Esophagus mucosa (tissue), 1 donor: Measurements from ENCODE around the gene PYGM. TPM values are rescaled to one million over a fixed set of nuclear protein-coding genes. Genes with fewer than 3 reads are reported as not detected.

ENCODE experiments used
- ATAC-seq: fragments of 200-7000 bp; cut with Tn5 transposase; one replicate; pipeline ENCODE4 v1.9.1; 2020
- total RNA-seq: library from RNA; stranded (reverse); gene quantifications from one replicate; pipeline ENCODE4 v1.2.4, GENCODE V29; 2023
- donor health status: DM: yes; HTN: yes; CAD: no.

The PYGM gene
- total RNA-seq: 0.44 TPM

DNA sequence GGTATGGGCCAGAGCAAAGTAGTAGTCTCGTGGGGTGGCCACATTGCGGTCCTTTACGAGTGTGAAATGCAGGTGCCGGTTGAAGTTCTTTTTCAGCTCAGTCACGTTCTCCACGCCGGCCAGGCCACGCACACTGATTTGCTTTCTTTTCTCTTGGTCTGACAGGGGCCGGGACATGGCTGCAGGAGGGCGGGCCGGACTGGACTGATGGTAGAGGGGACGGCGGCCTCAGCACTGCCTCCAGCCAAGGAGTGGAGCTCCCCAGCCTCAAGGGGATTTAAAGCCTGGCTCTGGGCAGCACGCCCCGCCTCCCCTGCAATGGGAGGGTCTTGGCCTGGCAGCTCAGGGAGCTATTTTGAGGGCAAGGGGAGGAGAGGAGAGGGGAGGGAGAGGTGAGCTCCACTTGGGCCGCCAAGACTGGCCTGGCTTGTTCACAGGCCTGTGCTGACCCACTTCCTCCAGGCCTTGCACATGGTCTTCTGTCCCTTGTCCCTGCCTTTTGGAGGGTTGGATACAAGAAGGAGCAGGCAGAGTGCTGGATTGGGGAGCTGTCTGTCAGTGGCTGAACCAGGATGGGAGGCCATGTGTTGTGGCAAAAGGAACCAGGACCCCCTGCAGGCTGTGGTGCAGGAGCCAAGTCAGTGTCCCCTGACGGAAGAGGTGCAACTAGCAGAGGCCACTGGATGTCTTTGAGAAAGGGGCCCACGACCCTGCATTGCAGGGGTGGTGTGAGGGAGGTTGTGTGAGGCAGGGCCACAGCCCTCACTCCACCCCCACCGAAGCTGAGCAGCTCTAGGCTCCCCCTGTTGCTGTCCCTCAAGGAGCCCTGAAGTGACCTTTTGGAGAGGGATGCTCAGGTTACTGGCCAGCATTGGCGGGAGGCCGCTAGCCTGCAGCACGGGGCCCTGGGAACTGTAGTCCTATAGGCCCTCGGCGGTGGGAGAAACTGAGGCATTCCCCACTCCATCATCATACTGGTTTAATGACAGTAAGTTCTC, at the start of gene PYGM:
TSS of gene PYGM (minus strand) at position 253 of the 998 bp plus-strand sequence. CDS start at position 177, 76 bp downstream.
- peak; percentile 5 for ATAC-seq

DNA sequence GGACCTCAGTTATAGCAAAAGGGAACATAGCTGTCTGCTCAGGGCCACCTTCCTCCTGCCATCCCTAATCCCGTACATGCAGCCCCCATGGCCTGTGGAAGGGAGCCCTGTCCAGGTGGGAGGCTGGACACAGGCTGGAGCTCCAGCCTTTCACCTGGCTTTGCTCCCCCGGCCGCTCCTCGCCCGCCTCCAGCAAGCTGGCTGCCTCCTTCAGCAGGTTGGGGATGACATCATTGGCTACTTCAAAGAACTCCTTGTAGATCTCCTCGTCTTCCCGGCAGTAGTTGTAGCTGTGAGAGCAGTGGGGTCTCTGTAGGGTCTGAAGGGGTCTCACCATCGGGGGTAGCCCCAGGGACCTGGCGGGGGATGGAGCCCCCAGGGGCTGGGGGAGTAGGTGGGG, 45.7 kb upstream of the PYGM start:
- no peak for ATAC-seq

DNA sequence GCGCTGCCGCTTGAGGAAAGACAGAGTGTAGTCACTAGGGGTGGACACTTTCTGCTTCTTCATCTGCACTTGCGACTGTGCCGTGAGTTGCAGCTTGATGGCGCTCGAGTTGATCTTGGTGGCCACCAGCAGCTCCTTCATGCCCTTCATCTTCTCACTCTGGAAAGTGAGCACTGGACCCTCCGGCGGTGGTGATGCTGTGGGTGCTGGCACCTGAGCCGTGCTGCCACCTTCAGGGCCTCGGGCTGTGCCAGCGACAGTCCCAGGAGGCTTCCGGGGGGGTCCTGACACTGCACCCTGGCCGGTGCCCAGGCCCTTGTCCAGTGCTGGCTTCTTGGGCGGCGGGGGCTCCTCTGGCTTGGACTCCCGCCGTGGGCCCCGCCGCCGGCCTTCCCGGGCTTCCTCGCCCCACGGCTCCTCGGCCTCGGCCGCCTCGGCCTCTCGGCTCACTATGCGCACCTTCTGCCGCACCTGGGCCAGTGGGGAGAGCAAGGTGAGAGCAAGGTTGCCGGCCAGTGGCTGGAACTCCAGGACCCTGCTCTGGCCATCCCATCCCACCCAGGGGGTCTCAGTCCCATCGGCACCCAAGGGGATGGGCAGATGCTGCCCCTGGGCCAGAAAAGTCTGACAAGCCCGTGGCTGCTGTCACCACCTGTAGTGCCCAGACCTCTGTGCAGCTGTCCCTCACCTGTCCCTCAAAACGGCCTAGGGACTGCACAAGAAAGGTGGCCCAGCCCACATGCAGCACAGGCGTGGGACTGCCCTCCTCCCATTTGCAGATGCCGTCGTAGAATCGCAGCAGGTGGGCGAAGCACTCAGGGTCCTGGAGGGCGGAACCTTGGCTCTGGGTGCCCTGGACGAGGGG, 44.8 kb upstream of the PYGM start:
- ATAC-seq: no peak

DNA sequence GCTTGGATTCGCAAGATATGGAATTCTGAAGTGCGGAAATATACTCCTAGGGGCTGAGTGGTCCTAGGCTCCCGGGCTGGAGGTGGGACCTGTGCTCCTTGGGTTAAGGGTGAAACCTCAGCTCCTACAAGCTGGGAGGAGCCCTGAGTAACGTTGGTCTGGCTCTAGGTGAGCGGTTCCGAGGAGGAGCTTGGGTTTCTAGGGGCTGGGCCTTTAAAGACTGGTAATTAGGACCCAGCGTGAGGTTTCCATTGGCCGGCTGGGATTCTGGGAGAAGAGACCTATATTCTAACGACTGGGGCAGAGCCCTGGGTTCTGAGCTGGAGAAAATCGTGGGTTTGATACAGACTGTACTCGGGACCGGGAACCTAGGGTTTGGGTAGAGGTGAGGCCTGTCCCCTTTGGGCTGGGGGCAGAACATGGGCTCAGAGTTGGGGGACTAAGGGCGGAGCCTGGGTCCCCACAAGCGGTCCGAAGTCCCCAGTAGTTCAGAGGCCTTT, 44.1 kb upstream of the PYGM start:
- peak; percentile 2 for ATAC-seq

DNA sequence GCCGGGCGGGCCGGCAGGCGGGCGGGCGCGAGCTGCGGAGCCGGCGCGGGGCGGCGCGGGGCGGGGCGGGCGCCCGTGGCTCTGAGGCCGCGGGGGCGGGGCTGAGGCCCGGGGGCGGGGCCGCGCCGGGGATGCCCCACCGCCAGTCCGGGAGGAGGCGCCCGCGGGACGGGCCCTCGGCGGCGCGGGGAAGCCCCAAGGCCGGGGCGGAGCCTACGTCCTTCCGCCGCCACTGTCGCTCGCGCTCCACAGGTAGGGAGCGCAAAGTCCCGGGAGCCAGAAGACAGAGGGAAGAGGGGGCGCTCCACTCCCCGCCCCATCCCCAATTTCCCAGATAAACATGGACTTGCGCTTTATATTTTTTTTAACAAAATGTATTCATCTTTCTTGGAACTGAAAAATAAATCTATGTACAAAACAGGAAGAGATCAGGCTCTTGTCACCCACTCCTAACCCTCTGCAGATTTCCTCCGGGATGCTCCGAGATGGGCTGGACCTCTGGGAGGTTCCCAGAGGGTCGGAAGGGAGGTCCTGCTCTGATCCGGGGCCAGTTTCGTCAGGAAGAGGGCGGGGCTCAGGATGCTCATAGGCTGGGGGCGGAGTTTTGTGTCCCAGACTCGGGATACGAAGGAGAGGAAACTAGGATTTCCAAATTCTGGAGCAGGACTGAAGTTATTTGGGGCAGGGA, 43.5 kb upstream of the PYGM start, which contains the start of gene MAP4K2:
TSS of gene MAP4K2 (minus strand) at position 57 of the 688 bp plus-strand sequence. CDS start 65 bp downstream, outside the sequence.
- peak; percentile 81 for ATAC-seq

DNA sequence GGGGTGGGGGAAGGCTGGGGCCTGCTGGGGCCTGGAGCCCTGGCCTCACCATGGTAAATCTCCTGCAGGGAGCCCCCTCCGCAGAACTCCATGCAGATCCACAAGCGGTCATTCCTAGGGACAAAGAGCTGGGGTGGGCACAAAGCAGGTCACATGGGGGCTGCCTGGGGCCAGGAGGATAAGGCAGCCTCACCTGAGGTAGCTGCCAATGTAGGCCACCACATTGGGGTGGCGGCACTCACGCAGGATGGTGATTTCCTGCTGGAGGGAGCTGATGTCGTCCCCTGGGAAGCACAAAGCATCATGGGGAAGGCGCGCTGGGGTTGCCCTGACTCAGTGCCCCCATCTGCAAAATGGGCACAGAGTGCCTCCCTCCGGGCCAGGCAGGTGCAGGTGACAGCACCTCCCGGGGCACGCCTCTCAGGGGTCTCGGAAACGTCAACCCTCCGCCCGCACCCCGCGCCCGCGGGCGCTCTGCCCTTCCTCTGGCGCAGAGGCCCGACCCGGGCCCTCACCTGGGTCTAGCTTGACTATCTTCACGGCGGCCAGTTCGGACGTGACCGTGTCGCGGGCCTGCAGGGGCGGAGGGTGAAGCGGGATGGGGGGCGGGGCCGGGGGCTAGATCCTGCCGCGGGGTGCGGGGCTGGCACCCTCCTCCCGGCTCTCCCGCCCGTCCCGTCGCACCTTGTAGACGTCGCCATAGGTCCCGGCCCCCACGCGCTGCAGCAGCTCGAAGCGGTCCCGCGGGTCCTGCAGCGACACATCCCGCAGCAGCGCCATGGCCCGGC, 42.8 kb upstream of the PYGM start:
- peak; percentile 6 for ATAC-seq

DNA sequence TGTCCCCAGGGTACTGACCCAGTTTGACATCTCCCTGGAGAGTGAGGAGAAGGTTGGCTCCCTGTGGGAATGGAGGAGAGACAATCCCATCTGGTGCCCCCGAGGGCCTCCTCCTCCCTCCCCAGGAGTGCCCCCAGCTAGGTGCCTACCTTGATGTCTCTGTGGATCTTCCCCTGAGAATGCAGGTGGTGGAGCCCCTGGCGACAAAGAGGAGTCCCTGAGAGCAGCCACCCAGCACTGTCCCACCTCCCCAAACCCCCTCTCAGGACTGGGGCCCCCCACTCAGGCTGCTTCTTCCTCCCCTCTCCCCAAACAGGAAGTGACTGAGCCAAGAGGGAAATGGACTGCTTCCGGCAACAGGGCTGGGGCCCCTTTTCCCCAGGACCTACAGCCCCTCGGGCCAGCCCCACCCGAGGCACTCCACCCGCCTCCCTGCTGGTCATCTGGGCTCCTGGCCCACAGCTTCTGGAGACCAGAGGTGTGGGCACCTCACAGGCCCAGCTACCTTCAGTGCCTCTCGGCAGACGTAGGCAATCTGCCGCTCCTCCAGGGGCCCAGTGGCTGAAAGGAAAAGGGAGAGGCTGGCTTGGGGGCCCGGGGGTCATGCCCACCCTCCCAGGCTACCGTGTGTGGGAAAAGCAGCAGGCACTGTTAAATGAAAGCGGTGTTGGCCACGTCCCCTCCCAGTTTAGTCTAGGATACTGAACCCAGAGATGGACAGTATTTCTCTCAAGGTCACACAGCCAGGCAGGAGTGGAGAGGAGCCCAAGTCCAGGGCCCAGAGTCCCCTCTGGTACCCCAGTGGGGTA, 42.0 kb upstream of the PYGM start:
- no peak for ATAC-seq

DNA sequence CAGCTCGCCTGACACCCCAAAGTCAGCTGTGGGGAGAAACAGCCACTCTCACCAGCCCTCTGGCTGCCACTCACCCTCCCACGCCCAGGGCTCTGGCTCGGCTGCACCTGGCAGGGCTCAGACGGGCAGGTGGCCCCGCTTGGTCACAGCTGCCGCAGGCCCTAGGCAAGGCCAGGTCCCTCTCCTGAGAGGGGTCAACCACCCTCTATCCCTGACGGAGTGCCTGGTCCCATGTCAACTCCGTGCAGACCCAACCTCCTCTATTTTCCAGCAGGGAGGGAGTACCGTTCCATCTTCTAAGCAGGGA, 41.3 kb upstream of the PYGM start:
- no peak for ATAC-seq

DNA sequence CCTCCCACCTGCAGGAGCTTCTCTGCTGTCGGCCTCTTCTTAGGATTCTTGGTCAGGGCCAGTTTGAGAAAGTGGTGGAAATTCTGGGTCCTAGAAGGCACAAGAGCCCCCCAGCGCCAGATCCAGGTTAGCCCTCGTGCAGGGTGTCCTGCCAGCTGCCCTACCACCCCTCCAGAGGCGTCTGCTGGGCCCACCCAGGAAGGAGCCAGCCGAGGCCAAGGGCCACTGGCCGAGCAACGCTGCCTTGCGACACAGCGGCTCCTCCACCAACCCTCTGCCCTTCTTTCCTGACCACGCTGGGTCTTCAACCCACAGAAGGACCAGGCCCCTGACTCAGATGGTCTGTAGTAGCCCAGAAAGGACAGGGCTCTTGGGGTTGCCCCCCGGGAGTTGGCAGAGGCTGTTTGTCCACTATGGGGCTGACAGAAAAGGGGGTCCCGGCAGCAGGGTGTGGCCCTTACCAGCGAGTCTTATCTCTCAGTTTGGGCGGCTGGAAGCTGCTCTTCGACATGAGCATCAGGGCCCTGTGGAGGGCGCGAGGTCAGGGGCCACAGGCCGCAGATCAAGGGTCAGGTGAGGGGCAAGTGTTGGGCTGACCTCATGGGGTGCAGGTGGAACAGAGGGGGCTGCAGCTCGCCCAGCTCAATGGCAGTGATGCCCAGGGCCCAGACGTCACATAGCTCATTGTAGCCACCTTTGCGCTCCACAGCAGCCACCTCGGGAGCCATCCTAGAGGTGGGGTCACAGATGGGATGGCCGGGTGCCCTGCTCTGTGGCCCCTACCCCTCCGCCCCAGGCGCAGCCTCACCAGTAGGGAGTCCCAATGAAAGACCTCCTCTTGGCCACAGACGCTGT, 40.8 kb upstream of the PYGM start:
- no peak for ATAC-seq

DNA sequence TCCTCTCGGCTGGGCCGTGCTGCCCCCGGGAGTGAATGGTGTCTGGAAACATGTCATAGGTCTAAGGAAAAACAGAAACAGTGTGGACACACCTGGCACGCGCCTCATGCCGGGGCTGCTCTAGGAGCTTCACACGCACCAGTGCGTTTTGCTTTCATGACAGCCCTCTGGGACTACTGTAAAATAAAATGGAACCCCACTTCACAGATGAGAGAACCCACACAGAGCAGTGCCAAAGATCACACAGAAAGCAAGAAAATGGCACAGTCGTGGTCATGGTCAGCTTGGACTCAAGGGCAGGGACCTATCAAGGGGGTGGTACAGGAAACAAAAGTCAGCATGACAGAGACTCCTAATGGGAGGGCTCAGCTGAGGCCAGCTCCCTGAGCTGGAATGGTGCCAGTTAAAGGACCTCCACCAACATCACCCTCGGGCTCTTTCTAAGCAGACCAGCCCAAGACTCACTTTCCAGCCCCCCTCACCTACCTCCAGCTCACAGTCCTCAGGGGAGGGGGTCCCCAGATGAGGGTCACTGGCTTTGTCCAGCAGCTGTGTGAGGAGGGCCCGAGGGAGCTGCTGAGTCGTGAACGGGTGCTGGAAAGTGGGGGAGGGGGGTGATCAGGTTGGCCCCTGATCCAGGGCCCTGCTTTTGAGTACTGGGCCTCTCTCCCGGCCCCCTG, 40.0 kb upstream of the PYGM start:
- ATAC-seq: no peak

DNA sequence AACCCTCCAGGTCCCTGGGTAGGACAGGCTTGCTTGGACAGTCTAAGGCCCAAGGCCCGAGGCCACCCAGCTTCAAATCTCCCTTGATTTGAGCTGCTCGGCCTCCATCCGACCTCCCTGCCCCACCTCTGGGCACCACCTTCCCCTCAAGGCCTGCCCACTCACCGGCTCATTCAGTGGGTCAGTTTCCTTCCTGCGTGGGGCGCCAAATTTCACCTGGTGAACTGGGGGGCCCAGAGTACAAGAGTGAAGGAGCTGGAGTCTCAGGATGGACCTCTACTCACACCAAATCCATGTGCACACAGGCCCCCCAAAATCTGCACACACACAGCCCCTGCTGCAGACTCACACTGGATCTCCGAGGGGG, 39.5 kb upstream of the PYGM start:
- ATAC-seq: no peak

DNA sequence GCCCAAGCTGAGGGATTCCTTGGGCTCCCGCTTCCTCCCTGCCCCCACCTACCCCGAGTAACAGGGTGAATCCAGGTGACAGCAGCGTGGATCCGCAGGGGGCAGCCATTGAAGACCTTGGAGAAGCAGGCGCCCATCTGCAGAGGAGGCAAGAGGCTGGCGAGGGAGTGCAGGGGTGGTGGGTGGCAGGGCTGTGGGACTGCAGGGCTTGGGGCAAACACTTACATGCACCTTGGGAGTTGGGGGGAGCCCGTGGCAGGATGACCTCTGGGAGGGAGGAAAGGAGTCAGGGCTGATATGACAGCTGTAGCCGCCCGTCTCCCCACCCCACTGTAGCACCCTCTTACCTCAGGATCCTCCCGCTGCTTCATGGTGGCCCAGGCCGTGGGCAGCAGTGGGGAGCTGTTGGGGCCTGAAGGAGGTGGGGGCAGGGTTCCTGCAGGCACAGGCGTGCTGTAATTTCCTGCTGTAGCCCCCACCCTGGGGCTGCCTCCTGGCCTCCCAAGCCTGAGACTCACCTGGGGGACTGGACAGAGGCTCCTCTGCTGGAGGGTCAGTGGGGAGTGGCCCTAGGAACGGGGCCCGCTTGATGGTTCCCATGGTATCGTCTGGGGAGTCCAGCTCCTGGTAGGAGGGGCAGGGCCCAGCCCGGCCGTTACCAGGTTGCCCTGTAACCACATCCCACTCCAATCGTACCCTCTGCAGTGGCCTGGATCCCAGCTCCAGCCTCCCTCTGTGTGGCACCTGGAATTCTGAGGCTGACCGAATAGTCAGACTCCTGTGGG, 37.2 kb upstream of the PYGM start:
- ATAC-seq: no peak

DNA sequence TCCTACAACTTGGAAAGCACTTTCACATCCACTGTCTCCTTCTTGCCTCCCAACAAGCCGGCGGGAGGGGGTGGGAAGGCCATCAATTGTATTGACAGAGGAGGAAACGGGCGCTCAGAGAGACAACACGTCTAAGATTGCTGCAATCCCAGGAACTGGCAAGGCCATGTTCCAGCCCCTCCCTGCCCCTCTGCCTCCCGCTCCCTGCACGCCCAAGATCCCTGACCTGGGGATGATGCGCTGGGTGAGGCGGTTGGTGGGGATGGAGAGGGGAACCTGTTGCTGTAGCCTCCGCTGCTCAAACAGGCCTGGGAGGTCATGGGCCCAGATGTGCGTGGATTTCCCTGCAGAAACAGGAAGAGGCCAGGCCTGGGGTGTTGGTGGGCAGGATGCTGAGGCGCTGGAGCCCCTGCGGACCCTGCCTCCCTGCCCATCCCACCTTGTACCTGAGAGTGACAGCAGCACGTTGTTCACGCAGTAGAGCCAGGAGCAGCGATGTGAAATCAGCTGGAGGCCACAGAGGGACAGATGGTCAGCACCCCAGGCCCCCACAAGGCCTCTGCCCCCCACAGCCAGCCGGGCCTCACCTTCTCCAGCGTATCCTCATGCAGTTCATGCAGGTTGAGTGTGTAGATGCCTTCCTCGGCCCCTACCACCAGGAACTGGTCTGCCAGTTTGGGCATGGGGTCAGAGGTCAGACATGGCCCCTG, 36.4 kb upstream of the PYGM start:
- no peak for ATAC-seq

DNA sequence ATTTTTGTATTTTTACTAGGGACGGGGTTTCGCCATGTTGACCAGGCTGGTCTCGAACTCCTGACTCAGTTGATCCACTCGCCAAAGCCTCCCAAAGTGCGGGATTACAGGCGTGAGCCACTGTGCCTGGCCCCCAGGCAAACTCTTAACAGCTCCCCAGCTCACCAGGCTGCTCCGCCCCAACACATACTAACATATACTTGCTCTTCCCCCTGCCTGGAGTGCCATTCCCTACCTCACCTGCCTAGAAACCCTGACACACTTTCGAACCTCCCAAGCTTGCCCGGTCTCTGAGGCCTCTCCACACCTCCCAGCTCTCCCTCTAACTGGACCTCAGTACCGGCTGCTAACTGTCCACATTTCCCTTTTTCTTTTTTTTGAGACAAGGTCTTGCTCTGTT, 34.8 kb upstream of the PYGM start:
- no peak for ATAC-seq

DNA sequence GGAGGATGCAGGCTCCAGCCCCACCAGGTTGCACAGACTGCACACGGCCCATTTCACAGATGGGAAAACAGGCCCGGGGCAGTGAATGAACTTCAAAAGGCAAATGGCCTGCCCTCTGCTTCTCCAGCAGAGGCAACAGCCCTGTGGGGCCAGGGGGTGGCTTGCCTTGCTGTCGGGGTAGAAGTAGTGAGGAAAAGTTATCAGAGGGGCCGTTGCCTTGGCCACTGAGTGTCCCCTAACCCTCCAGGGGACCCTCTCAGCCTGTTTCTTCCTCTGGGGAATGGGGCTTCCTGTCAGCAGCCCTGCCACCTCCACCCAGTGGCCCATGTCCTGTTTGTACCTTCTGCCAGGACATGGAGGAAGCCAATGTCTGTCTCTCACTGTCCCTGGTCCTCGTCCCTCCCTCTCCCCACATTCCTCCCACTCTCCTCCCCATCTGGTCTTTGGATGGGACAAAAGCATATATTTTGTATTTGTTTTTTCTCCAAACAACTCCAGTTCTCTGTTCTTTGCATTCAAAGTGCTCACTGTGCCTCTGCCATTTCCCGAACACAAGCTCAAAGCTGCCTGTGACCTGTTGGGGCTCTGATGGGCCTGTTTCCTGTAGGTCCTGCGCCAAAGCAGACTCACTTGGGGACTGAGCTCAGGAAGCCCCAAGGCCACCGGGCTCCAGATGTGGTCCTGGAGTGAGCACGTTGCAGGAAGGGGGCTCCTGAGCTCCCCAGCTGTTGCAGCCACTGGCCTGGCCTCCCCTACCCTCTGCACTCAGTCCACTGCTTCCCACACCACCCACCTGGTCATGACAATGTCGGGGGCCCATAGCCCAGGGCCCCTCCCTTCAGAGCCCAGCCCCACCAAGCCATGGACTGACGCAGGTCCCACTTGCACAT, 33.7 kb upstream of the PYGM start:
- ATAC-seq: peak; percentile 9

DNA sequence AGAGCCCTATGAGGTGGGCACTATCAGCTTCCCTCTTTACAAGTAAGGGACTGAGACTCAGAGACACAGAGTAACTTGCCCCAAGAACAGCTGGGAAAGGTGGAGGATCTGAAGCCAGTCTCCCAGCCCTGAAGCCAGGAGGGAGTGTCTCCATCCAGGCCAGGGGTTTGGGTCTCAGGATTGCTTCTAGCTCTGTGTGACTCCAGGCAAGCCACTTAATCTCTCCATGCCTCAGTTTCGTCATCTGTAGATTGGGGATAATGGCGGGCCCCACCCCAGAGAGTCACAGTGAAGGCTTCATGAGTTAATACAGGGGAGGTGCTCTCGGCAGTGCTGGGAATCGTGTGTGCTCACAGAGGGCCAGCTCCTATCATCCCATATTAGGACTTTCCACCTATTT, 32.7 kb upstream of the PYGM start:
- no peak for ATAC-seq

DNA sequence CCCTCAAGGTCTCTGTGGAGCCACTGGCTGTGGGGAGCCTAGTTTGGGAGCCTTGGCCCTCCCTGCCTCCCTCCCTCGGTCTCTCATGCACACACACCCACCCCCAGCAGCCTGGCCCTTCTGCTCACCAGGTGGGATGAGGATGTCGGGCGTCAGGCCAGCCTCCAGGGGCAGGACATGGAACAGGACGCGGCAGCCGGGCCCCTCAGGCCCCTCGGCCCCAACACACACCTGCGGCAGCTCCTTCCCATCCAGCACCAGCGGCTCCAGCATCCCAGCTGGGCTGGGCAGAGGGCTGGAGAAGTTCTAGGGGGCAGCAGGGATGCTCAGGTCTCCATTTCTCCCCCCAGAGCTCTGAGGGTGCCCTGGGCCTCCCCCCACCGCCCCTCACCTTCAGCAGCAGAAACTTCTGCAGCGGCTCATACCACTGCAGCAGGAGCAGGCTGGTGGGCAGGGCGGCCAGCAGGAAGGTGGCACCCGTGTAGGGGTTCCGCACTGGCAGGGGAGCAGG, 32.1 kb upstream of the PYGM start:
- ATAC-seq: no peak
